Fibroblast of villous mesenchyme (primary cell): ENCODE data around the gene DNAH2. TPM values are rescaled to one million over a fixed set of nuclear protein-coding genes. Genes with fewer than 3 reads are reported as not detected.

Experiments used
- DNase-seq: peaks from one replicate; pipeline ENCODE4 v3.0.0-alpha.2; 2010; ENCODE audit warnings: low read depth
- H3K4me3 ChIP-seq: 2 replicates; pipeline ENCODE4 v1.5.1; 2011; ENCODE audit warnings: low read depth, mild to moderate bottlenecking, low read length
- total RNA-seq: library from RNA; depleted of rRNA; stranded (reverse); fragments of >200 nt; gene quantifications from 2 replicates; pipeline ENCODE4 v1.2.3, GENCODE V29; 2012
- TF ChIP-seq, protein P1 (sequence below): IDR thresholded peaks from 2 replicates; pipeline ENCODE4 v1.5.1; 2012; ENCODE audit warnings: low read depth, mild to moderate bottlenecking, low read length; ENCODE audit not compliant: insufficient read depth

Gene DNAH2
- total RNA-seq, 1 donor = 0.43 TPM

DNA sequence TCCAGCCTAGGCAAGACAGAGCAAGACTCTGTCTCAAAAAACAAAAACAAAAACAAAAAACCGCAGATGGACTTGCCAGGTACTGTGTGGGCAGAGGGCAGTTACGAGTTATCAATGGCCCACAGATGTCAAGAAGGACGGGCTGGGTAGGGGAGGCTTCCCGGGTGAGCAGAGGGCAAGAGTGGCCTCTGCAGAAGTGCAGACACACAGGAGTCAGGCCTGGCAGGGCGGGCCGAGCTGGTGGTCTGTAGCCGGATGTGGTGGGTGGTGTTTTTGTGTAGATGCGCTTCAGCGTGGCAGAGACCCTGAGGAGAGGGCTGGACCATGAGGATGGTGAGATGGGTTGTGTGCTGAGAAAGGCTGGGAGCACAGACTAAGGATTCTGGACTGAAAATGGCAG lies 71.6 kb downstream of the DNAH2 start:
- no peak for DNase-seq
- TF ChIP-seq, protein P1, sequence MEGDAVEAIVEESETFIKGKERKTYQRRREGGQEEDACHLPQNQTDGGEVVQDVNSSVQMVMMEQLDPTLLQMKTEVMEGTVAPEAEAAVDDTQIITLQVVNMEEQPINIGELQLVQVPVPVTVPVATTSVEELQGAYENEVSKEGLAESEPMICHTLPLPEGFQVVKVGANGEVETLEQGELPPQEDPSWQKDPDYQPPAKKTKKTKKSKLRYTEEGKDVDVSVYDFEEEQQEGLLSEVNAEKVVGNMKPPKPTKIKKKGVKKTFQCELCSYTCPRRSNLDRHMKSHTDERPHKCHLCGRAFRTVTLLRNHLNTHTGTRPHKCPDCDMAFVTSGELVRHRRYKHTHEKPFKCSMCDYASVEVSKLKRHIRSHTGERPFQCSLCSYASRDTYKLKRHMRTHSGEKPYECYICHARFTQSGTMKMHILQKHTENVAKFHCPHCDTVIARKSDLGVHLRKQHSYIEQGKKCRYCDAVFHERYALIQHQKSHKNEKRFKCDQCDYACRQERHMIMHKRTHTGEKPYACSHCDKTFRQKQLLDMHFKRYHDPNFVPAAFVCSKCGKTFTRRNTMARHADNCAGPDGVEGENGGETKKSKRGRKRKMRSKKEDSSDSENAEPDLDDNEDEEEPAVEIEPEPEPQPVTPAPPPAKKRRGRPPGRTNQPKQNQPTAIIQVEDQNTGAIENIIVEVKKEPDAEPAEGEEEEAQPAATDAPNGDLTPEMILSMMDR = no peak
- no peak overlapping the region for H3K4me3 ChIP-seq

- no peak overlapping the region for H3K4me3 ChIP-seq
- TF ChIP-seq, protein P1 = no peak
- DNase-seq = no peak
These were observed 72.6 kb downstream of the DNAH2 start for GRCh38 chr17:7790150-7790549.

- TF ChIP-seq, protein P1 = no peak
- H3K4me3 ChIP-seq = no peak overlapping the region
- DNase-seq = no peak
These were observed 75.1 kb downstream of the DNAH2 start for GRCh38 chr17:7792611-7793010.

GRCh38 chr17:7794075-7794663 lies 76.6 kb downstream of the DNAH2 start:
- H3K4me3 ChIP-seq = no peak overlapping the region
- TF ChIP-seq, protein P1 = no peak
- no peak for DNase-seq

DNA sequence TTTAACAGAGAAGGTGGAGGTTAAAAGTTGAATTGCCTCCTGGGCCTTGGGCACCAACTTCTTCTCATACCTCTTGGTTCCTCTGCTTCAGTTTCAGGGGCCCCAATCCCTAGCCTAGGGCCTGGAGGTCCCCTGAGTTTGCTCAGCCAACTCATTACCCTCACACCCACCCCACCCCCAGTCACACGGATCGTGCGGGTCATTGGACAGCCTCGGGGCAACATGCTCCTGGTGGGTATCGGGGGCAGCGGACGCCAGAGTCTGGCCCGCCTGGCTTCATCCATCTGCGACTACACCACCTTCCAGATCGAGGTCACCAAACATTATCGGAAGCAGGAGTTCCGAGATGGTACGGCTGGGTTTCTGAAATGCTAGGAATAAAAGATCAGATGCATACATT lies 80.4 kb downstream of the DNAH2 start:
- no peak for DNase-seq
- TF ChIP-seq, protein P1 = no peak
- H3K4me3 ChIP-seq = no peak overlapping the region

DNA sequence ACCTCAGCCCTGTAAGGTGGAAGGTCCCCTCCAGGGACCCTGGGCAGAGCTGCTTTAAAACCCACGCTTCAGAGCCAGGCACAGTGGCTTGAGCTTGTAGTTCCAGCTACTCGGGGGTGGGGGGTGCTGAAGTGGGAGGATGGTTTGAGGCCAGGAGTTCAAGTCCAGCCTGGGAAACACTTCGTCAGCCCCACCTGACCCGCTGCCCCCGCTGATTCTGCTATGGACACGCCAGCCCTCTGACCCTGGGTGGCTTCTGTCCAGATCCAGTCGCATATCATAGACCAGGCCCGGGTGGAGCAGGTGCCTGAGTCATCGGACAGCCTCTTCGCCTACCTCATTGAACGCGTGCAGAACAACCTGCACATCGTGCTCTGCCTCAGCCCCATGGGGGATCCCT lies 81.3 kb downstream of the DNAH2 start:
- TF ChIP-seq, protein P1 = no peak
- H3K4me3 ChIP-seq = no peak overlapping the region
- DNase-seq = no peak

- TF ChIP-seq, protein P1 = no peak
- no peak for DNase-seq
- no peak overlapping the region for H3K4me3 ChIP-seq
These were observed 86.4 kb downstream of the DNAH2 start for GRCh38 chr17:7803981-7804380.
